Muscle layer of duodenum (tissue), 2 donors: ENCODE results near the gene TES.

Source experiments
- H3K27ac ChIP-seq: one replicate; pipeline ENCODE4 v1.7.0; 2013; ENCODE audit warnings: mild to moderate bottlenecking, low read length
- H3K27me3 ChIP-seq: one replicate; pipeline ENCODE4 v1.7.0; 2013; ENCODE audit warnings: low read depth, mild to moderate bottlenecking, control low read depth, low read length
- H3K36me3 ChIP-seq, 2 donors: one replicate each; pipeline ENCODE4 v1.7.0; 2013; ENCODE audit warnings: low read length in 2 of 2, control low read depth in 1 of 2, mild to moderate bottlenecking in 1 of 2; ENCODE audit not compliant: insufficient read depth in 2 of 2, control insufficient read depth in 1 of 2
- H3K4me1 ChIP-seq, 2 donors: one replicate each; pipeline ENCODE4 v1.7.0; 2013; ENCODE audit warnings: low read length in 2 of 2, mild to moderate bottlenecking in 2 of 2, control low read depth in 1 of 2, moderate library complexity in 1 of 2; ENCODE audit not compliant: insufficient read depth in 2 of 2, control insufficient read depth in 1 of 2
- H3K4me3 ChIP-seq, 2 donors: one replicate each; pipeline ENCODE4 v1.7.0; 2013; ENCODE audit warnings: low read length in 2 of 2, low read depth in 1 of 2, mild to moderate bottlenecking in 1 of 2
- H3K9me3 ChIP-seq, 2 donors: one replicate each; pipeline ENCODE4 v1.7.0; 2013; ENCODE audit warnings: low read length in 2 of 2, control low read depth in 1 of 2, mild to moderate bottlenecking in 1 of 2; ENCODE audit not compliant: control insufficient read depth in 1 of 2
- donor health status: healthy.

TES gene, protein sequence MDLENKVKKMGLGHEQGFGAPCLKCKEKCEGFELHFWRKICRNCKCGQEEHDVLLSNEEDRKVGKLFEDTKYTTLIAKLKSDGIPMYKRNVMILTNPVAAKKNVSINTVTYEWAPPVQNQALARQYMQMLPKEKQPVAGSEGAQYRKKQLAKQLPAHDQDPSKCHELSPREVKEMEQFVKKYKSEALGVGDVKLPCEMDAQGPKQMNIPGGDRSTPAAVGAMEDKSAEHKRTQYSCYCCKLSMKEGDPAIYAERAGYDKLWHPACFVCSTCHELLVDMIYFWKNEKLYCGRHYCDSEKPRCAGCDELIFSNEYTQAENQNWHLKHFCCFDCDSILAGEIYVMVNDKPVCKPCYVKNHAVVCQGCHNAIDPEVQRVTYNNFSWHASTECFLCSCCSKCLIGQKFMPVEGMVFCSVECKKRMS

DNA sequence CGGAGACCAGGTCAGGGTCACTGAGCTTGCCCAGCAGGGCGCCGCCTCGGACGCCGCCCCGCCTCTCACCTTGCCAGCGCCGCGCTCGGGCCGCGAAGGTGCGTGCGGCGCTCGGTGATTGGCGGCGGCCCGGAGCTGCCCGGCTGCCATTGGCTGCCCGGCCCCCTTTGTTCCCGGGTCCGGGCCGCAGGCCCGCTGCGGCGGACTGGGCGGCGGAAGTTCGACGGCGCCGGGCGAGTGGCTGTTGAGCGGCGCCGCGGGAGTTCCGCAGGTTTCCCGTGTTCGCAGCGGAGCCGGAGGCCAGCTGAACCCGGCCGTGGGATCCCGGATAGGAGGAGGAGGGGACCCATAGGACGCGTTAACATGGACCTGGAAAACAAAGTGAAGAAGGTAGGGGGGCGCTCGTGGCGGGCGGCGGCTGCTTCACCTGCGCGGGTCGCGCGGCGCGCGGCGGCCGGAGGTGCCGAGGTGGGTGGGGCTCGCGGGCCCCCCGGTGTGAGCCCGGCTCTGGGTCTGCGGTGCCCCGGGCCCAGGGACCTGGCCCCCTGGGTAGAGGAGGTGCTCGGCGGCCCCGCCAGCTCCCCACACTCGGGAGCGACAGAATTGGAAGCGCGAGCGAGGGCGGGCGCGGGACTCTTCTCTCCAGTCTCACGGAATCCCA lies at the start of gene TES:
Gene TES (plus strand): TSS at position 195 of the 661 bp plus-strand sequence. CDS start 169 bp downstream, at position 364.
- Histone ChIP-seq H3K4me3 (peak within 1 kb of the TSS; percentile 59 to 88), H3K27ac (peak within 1 kb of the TSS; percentile 99), H3K27me3 (no peaks in the 10 kb centered on the region), H3K9me3 (no peaks in the 10 kb centered on the region), H3K36me3 (peaks cover 0 to 6% of the 10 kb centered on the region in 2 donors), H3K4me1 (peaks cover 4 to 13% of the 10 kb centered on the region in 2 donors)

DNA sequence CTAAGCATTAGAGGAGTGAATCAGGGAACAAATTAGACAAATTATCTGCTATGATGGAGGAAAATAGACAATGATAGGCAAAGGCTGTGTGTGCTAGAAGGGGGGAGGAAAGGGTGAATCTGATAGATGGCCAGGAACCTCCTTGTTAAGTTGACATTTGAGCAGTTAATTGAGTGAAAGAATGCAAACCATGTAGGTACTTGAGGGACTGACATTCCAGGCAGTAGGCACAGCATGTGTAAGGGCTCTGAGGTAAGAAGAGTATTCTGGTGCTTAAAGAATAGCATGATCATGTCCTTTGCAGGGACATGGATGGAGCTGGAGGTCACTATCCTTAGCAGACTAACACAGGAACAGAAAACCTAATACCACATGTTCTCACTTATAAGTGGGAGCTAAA lies 48.6 kb upstream of the TES start:
- Histone ChIP-seq H3K27ac (no peak overlapping the region), H3K4me1 (no peaks in the 10 kb centered on the region), H3K9me3 (no peaks in the 10 kb centered on the region), H3K4me3 (no peak overlapping the region), H3K36me3 (no peaks in the 10 kb centered on the region), H3K27me3 (no peaks in the 10 kb centered on the region)

DNA sequence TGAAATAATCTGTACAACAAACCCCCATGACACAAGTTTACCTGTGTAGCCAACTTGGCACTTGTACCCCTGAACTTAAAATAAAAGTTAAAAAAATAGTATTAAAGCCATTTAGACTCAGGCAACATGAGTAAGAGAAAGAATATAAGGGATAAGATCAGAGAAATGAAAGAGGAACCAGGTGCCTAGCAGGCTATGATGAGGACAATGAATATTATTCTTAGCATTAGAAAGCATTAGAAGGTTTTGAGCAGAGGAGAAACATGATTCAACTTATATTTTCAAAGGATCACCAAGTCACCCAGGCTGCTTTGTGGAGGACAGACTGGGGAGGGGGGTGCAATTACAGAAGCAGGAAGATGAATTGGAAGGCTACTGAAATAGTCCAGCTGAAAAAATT lies 48.1 kb upstream of the TES start:
- Histone ChIP-seq H3K36me3 (no peaks in the 10 kb centered on the region), H3K4me3 (no peak overlapping the region), H3K9me3 (no peaks in the 10 kb centered on the region), H3K27me3 (no peaks in the 10 kb centered on the region), H3K27ac (no peak overlapping the region), H3K4me1 (no peaks in the 10 kb centered on the region)

DNA sequence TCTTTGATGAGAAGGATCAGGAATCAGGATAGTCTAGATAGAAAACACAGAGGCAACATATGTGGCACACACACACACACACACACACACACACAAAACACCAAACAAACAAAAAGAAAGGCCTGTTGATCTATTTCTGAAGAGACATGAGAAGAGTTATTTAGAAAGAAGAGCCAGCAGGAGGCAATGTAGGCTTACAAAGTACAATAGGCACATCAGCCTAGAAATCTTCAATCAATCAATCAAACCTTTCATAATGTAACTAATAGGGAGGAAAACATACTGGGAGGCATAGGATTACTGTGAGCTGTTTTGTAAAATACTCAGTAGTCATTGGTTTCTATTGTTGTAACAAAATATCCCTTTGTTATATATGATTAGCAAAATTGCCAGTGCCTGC lies 47.3 kb upstream of the TES start:
- Histone ChIP-seq H3K27ac (no peak overlapping the region), H3K9me3 (no peaks in the 10 kb centered on the region), H3K4me1 (no peaks in the 10 kb centered on the region), H3K4me3 (no peak overlapping the region), H3K36me3 (no peaks in the 10 kb centered on the region), H3K27me3 (no peaks in the 10 kb centered on the region)

DNA sequence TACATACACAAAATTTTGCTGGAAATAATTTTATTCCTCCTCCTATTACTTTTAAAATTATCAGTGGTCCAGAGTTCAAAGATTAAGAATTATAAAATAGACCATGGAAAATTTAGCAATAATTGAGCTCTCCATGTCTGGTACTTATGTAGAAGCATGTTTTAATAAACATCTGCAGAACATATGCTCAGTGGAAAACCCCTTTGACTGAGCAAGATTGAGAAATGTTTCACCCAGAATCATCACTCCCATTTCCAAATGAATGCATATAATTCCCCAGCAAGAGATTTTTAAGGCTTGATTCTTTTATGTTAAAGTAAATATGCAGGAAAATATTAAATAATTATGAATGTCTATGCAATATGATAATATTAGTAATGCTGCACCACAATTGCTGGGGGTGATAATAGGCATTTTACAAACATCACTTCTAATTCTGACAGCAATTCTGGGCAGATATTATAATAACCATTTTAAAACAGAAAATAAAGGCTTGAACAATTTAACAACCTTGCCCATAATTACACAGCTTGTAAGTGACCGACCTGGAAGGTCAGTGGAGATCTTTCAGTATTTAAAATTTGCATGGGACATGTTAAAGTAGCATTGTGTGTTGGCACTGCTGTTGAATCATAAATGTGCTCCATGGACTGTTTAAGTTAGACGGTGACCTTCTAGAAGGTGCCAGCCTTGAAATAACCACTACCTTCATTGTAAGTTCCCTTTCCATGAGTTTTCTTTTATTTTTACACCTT lies 45.6 kb upstream of the TES start:
- H3K36me3 ChIP-seq: no peaks in the 10 kb centered on the region
- no peaks in the 10 kb centered on the region for H3K27me3 ChIP-seq
- no peaks in the 10 kb centered on the region for H3K4me1 ChIP-seq
- no peak overlapping the region for H3K4me3 ChIP-seq
- H3K27ac ChIP-seq: no peak overlapping the region
- no peaks in the 10 kb centered on the region for H3K9me3 ChIP-seq

DNA sequence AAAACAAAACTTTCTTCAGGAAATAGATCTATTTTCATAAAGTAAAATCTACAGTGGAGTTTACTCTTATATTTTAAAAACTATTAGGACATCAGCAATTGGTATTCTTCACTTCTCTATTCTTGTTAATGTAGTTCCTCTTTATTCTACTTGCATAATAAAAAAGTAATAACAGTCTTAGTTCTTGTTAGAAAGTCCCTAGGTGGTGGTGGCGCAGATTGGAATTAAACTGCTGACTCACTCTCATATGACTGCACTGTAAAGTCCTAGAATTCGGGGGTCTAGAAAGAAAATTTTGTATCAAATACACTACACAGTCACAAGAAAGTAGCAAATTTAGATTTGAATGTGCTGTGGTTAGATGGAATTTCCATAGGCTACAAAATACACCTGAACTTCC lies 44.6 kb upstream of the TES start:
- H3K36me3 ChIP-seq: no peaks in the 10 kb centered on the region
- no peaks in the 10 kb centered on the region for H3K9me3 ChIP-seq
- H3K4me1 ChIP-seq: no peaks in the 10 kb centered on the region
- no peak overlapping the region for H3K27ac ChIP-seq
- H3K4me3 ChIP-seq: no peak overlapping the region
- no peaks in the 10 kb centered on the region for H3K27me3 ChIP-seq

DNA sequence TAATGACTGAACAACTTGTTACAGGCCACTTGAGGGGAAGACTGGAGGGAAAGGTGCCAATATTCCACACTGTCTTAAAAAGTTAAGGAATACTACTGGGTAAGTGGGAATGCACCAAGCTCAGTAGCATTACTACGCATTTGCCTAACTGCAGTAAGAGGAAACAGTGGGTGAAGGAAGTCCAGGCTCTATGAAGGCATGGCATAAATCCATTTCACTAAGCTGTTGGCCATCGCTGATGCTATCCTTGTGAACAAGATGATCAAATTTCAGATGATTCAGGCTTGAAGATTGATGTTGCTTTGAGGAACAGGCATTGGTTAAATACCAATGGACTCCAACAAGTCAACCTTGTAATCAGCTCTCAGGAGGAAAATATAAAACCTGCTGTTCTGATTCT lies 44.2 kb upstream of the TES start:
- no peaks in the 10 kb centered on the region for H3K36me3 ChIP-seq
- H3K9me3 ChIP-seq: no peaks in the 10 kb centered on the region
- no peak overlapping the region for H3K27ac ChIP-seq
- H3K4me1 ChIP-seq: no peaks in the 10 kb centered on the region
- H3K27me3 ChIP-seq: no peaks in the 10 kb centered on the region
- H3K4me3 ChIP-seq: no peak overlapping the region

DNA sequence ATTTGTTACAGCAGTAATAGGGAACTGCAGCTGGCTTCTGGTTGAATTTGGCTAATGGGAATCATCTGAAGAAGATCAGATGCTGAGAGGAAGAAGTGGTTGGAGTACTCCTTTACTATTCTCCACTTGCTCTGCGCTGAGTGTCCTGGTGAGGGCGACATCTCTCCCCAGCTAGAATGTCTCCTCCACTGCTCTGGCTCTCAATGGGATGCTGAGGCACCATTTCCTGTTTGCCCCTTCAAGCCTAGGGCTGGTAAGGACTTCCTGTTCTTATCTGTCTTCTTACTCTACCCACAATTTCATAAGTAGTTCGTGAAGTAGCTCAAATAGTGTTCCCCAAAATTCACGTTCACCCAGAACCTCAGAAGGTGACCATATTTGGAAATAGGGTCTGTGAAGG lies 43.2 kb upstream of the TES start:
- Histone ChIP-seq H3K4me3 (no peak overlapping the region), H3K36me3 (no peaks in the 10 kb centered on the region), H3K9me3 (no peaks in the 10 kb centered on the region), H3K4me1 (no peaks in the 10 kb centered on the region), H3K27ac (no peak overlapping the region), H3K27me3 (no peaks in the 10 kb centered on the region)

DNA sequence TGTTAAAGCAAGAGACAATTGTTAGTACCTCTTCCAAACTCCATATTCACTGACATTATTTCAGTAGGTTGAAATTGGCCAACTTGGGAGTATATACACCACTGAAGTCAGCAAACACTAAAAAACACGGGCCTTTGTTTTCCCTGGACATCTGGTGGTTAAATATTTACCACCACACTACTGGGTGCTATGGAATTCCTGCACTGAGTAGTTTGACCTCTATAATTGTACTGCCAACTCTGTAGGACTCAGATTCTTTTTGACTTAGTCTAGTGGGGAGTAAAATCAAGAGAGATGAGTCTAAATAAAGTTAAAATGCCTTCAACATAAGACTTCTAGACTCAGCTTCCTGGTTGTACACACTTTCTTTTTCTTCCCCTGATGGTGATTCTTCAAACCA lies 41.3 kb upstream of the TES start:
- Histone ChIP-seq H3K9me3 (no peaks in the 10 kb centered on the region), H3K36me3 (no peaks in the 10 kb centered on the region), H3K27me3 (no peaks in the 10 kb centered on the region), H3K27ac (no peak overlapping the region), H3K4me1 (no peaks in the 10 kb centered on the region), H3K4me3 (no peak overlapping the region)

DNA sequence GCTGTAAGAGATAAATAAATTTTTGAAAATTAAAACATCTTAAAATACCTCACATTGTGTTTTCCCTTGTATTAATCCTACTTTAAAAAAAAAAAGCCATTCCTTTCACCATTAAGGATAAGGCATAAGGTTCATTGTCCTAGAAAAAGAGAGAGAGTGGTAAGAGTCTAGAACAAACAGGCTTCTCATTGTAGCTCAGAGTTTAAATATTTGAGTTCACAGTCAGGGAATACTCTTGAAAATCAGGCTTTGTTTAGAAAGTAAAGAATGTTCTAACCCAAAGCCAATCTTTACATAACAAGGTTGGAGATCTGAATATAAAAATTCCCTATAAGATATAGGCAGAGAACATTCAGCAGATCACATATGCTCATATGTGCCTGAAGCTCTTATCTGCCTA lies 40.2 kb upstream of the TES start:
- Histone ChIP-seq H3K27ac (no peak overlapping the region), H3K27me3 (no peaks in the 10 kb centered on the region), H3K4me3 (no peak overlapping the region), H3K4me1 (no peaks in the 10 kb centered on the region), H3K36me3 (no peaks in the 10 kb centered on the region), H3K9me3 (no peaks in the 10 kb centered on the region)

DNA sequence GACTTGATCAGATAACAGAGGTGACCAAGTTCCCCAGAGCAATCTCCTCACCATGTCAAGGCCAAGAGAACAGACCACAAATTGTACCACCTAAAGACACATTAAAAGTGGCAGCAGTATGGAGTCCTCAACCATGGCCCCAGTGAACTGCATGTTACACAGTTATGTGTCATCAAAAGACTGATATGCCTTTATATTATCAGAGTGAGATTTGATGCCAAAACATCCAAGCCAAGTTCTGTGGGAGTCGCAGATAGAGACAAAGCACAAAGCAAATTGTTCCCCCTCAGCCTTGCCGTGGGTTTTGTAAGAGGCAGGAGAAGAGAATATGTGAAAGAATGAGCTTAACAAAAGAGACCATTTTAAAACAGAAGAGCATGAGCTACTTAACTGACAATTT lies 39.2 kb upstream of the TES start:
- no peaks in the 10 kb centered on the region for H3K36me3 ChIP-seq
- H3K27me3 ChIP-seq: no peaks in the 10 kb centered on the region
- H3K4me3 ChIP-seq: no peak overlapping the region

More for the DNA sequence above, 39.2 kb upstream of the TES start:
- Histone ChIP-seq H3K4me1 (no peaks in the 10 kb centered on the region), H3K9me3 (no peaks in the 10 kb centered on the region), H3K27ac (no peak overlapping the region)
